HG03432 (cell line): ENCODE data around the gene POU5F2.

Experiments
- ATAC-seq: cut with Tn5 transposase; IDR thresholded peaks from one replicate; pipeline ENCODE4 v1.9.1; 2021; ENCODE audit warnings: mild to moderate bottlenecking, moderate library complexity; ENCODE audit not compliant: unreplicated experiment

The POU5F2 gene, protein sequence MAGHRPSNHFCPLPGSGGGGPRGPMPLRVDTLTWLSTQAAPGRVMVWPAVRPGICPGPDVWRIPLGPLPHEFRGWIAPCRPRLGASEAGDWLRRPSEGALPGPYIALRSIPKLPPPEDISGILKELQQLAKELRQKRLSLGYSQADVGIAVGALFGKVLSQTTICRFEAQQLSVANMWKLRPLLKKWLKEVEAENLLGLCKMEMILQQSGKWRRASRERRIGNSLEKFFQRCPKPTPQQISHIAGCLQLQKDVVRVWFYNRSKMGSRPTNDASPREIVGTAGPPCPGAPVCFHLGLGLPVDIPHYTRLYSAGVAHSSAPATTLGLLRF

DNA sequence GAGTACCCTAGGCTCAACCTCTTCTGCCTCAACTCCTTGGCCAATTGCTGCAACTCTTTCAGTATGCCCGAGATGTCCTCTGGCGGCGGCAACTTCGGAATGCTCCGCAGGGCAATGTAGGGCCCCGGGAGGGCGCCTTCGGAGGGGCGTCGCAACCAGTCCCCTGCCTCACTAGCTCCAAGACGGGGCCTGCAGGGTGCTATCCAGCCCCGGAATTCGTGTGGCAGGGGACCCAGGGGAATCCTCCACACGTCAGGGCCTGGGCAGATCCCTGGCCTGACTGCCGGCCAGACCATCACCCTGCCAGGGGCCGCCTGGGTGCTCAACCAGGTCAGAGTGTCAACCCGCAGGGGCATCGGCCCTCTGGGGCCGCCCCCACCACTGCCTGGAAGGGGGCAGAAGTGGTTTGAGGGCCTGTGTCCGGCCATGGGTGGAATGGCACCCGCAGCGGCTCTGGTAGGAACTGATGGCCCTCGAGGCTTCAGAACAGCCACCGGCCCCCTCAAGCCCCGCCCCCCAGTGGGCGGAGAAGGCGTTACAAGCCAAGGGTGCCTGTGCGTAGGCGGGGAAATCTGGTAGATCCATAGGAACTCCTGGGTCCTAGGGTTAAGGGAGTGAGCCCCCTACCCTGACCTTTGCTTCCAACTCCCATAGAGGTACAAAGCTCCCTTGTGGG lies at the start of gene POU5F2:
POU5F2 (minus strand) TSS at position 465 of the 676 bp plus-strand sequence; CDS start at position 428, 37 bp downstream.
- no peak for ATAC-seq

DNA sequence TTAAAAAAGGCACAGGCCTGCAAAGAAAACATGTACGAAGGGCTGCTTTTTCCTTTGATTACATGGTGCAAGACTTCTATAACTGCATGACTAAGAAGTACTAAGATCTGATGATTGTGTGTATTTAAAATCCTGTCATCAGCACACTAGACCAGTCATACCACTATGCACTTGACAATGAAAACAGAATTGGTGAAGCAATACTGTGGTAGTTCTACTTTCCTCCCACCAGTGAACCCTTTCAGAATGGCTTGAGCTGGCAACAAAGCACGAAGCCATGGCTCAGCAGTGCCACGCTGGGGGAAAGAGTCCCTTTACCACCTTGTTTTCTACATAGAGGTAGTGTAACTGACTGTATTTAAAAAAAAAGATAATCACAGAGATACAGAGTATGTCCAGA lies 49.0 kb upstream of the POU5F2 start:
- ATAC-seq: no peak

DNA sequence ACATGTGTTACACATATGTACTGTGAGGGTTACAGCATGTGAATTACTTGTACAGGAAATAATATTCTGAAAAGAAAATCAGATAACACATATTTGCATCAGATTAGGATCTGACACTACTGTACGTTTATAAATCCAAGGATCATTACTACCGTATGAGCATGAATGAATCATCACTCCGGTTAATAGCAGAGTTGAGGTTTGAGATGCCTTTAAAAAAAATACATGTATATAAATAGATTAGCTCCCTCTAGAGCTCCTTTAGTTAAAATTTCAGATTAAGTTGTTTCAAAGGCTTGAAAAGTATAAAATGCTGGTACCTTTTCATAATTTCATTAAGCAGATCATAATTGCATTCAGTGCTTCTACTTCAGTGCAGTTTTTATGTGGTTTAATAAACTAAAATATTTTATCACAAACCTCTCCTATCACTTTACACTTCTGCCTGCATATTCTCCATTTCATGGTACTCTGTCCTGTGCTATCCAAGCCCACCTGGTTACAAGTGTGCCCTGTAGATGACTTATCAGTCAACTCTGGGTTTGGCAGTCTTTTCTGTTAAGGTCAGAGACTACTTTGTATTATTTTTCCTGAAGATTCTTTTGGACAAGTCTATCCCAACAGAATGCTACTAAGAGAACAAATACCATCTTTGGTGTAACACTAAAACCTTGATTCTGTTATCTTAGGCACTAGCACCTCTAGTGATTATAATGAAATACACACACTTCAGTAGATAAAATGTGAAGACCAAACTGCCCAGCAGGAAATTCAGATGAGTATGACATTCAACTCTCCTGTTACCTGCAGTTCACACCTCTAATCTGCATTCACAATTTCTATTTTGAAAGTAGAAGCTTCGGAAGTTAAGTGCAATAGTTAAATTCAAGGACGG lies 48.0 kb upstream of the POU5F2 start:
- ATAC-seq: no peak

DNA sequence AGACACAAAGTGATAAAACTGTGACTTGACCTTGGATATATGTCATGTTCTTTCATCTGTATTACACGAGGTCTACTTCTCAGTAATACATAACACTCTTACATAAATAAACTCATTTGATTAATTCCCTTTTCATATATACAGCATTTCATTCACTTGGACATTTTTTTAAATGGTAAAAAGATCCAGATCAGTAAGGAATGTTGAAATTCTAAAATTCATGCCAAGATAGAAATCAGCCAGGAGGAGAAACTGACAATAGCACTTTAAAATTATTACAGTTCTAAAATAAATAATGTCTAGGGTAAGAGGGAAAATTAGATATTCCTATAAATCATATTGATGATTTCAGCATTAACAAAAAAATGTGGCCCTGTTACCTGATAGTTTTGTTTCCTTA lies 46.2 kb upstream of the POU5F2 start:
- no peak for ATAC-seq

DNA sequence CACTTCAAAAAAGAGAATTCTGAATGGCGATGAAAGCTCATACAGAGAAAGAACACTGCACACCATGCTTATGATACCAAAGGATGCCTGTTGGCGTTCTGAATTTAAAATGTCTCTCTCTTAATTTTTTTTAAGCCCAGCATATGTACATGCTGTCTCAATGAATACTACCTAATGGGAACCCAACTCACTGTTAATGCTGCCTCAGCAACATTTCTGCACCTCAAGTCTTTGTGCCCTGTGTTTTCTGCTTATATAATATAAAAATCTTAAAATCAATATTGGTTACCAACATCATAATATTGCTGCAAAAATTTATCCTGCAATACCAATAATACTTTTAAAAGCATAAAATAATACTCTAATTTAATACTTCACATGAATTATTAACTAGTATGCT lies 44.1 kb upstream of the POU5F2 start:
- no peak for ATAC-seq

DNA sequence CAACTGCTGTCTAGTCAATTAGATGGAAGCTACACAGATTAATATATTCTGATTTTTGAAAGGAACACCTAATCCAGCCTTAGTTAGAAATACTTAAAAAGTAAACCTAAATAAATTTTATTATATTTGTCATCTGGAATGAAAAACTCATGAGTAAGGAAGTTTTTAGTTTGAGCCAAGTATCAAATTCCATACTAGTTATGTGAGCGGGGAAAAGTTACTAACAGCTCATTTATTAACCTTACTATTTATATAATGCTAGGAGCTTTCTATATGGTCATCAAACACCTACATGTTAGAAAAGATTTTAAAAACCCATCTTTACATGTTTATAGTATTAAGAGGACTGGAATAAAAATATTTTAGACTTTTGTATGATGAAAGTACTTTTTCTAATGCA lies 41.6 kb upstream of the POU5F2 start:
- ATAC-seq: no peak

DNA sequence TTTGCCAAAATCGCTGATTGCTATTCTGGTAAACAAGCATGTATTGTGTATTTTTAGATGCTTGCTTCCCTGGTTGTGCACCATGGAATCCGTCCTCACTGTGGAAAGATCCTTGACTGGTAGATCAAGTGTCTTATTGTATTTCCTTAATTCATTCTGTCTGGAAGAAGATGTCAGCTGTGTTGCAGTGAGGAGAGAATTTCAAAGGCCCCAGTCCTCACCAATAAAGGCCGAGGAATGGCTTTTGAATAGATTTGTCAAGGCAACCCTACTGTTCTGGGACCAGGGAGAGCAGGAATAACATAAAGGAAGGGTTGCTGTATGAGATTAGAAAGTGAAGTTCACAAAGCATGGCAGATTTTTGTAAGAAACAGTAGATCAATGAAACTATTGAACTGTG lies 36.2 kb upstream of the POU5F2 start:
- ATAC-seq: no peak

DNA sequence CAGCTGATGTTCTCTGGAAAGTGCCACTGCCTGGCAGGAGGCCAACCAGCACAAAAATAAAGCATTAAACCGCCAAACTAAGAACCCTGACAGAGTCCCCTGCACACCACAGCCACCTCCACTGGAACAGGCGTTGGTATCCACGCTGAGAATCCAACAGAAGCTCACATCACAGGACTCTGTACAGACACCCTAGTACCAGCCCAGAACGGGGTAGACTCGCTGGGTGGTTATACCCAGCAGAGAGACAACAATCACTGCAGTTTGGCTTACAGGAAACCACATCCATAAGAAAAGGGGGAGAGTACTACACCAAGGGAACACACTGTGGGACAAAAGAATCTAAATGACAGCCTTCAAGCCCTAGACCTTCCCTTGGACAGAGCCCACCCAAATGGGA lies 15.0 kb upstream of the POU5F2 start:
- ATAC-seq: no peak

DNA sequence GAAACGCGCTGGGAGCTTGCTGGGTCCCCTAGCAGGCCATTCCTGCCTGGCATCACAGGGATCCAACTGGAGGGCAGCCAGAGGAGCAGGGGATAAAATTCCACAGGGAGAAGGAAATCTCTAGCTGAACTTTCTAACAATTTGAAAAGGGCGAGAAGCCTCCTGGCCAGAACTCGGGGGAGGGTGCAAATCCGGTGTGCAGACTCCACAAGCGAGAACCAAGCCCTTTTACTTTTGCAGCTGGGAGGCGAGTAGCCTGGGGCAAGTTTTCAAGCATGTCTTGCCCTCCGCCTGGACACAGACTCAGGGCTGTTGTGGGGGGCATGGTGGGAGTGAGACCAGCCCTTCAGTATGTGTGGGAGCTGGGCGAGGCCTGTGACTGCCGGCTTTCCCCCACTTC lies 14.3 kb upstream of the POU5F2 start:
- no peak for ATAC-seq

DNA sequence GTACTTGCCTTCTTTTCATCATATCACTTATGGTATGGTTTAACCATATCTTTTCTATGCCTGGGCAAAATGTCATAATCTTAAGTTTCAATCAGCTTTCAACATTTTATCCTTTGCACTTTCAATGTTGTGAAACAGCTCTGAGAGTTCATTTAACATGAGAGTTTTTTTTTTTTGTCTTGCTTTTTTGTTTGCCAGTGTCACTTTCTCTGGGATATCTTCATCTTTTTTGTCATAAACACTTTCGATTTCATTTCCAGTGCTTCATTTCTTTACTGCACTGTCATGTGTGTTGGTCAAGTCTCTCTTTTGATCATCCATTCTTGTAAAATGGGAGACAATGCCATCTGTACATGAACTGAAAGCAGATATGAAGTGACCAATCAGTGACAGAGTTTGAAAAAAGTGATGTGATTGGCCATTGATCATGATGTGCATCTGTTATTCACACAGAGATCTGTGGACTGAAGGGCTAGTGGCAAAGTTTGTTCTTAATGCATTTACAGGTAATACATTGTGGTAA lies 7.5 kb upstream of the POU5F2 start:
- ATAC-seq: no peak

DNA sequence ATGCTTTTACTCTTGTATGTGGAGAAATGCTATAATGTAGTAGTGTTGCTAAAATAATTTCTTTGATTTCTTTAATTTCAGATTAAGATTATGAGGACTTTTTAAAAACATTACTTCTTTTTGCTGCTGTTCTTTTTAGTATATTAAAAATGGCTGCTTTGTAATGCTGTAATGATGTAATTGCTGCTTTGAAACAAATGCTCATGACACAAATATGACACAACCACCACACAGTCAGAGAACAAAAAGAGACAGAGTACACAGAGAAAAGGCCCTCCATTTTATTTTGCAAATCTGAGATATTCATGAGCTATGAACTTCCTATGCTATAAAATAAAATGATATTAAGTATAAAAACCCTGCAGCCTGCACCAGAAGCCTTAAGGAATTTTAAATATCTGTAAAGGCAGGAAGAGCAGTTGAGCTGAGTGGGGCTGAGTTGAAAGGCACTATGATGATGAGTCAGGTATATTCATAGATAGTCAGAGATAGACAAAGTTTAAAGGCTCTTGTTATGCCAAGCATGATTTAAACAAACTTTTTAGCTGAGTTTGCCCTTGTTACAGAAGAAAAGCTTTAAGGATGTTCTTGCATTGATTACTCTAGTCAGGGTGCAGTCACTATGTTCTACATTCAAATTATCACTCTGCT lies 5.1 kb upstream of the POU5F2 start:
- no peak for ATAC-seq

DNA sequence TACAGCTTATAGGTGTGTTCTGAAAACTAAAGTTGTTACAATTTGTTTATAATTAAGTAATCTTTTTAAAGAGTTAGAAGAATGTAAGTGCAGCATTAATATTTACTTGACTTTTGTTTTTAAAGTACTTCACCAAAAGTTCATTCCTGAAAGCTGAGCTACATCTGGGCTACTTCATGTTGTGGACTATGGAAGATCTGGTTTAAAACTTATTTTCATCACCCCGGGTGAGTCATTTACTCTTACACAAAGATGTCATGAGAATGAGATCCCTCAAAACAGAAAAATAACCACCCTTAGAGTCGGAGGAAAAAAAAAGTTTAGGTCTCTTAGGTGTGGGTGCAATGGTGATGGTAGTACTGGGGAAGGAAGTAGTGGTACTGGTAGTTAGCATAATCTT lies 5.1 kb downstream of the POU5F2 start:
- ATAC-seq: no peak

DNA sequence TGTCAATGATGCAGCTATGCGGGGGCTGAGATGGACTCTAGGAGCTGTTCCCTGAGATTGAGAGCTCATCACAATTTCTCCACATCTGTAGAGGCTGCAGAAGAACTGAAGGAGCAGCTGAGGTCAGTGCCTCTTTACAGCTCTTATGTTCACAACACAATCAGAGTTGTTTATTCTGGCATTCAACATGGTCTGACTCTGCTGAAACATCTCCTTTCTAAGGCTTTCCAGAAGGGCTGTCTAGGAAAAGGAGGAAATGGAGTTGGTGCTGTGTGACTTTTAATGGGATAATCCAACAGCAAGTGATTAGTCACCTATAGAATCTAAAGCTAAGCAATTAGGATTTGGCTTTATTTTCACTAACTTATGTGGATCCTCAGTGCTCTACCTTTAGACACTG lies 6.0 kb downstream of the POU5F2 start:
- ATAC-seq: no peak

DNA sequence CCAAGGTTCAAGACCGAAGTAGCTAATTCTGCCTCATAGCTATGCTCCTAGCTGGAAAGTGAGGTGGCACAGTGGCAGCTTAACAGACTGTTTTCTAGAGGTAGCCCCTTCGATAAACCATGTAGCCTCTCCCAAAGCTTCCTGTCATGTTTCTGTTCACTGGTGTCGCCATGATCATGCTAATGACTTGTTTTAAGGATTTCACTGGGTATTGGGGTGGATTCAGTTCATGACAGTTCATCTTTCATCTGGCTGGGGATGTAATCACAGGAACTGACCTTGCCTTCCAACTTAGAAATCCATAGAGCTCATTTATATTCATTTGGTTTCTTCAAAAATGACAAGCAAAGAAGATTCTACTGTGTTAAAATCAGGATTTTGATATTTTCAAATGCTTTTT lies 9.4 kb downstream of the POU5F2 start:
- no peak for ATAC-seq

DNA sequence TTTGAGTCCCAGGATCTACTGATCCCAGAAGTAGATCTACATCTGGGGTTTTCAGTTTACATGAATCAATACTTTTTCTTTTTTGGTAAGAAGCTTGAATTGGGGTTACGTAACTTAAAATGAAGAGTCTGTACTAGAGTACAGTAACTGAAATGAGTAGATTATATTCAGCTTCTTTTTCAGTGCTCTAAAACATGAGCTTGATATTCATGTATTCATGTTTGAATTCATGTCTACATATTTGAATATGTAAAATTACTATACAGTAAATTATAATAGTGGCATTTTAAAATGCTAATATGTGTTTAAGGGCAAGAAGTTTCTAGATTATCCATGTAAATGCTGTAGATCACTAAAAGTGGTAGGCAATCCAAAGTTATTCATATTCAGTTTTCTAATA lies 14.8 kb downstream of the POU5F2 start:
- no peak for ATAC-seq

DNA sequence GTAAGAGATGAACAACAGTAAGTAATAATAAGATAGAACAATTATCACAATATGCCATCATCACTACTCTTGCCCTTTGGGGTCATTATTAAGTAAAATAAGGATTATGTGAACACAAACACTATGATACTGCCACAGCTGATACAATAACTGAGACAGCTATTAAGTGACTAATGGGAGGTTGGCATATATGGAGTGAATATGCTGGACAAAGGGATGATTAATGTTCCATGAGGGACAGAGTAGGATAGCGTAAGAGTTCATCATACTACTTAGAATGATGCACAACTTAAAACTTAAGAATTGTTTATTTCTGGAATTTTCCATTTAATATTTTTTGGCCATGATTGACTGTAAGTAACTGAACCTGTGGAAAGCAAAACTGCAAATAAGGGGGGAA lies 16.6 kb downstream of the POU5F2 start:
- no peak for ATAC-seq

DNA sequence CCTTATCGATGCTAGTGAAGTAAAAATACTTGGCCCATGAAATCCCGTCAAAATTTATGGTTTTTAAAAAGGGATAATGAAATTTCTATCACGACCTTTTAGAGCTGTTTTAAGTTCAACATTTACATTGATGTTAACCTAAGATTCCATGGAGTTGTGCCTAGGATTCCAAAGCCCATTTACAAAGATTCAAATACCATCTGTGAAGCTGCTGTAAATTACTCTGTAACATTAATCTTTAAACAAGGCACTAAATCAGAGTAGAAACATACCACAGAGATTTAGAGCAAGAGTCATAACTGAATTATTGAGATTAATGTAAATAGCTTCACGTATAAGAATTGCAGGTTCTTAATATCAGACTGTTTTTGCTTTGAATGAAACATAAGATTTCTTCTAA lies 17.7 kb downstream of the POU5F2 start:
- ATAC-seq: no peak

DNA sequence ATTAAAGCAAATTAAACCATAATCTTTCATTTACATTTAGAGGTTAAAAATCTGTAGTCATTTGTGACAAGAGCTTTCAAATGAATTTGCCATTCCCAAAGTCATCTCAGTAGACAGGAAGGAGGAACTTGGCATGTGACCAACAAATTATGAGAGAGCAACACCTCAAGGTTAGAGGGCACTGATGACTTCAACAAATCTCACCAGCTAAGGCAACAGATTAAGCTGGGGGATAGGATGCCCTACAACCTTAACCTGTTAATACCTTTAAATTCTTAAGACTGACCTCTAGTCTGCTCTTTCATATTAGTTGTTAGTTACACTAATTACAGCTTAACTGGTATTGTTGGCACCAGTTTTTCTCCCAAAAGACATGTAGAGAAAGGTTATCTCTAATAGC lies 18.4 kb downstream of the POU5F2 start:
- ATAC-seq: no peak

DNA sequence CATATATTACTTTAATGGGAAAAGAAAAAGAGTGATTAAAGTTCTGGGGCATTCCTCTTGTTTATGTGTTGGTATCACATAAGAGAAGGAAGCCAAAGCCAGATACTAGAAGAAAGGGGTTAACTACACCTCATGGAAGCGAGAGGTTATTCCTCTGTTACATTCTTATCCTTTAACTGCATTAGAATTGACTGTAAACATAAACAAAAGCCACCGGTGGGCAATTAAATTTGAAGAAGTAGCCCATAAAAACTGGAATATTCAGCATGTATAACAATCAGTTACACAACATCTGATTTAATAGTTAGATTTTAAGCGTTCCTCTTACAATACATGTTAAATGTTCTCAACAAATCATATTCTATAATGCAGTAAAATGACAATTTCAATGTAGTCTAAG lies 18.8 kb downstream of the POU5F2 start:
- ATAC-seq: no peak

DNA sequence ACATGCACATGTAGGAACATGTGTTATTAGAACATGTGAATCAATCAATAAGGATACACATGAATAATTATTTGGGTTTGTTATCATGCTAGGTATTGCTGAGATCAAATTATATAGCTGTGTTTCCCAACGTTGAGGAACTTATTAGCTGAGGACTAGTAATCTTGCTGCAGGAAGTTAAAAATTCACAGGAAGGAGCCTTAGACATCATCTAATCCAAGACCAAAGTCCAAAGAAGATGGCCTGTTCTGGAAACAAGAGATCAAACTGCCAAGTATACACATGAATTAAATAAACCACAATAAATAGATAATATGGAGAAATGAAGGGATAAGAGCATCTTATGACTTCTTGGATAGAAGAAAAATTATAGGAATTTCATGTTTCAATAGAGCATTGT lies 19.9 kb downstream of the POU5F2 start:
- ATAC-seq: no peak

DNA sequence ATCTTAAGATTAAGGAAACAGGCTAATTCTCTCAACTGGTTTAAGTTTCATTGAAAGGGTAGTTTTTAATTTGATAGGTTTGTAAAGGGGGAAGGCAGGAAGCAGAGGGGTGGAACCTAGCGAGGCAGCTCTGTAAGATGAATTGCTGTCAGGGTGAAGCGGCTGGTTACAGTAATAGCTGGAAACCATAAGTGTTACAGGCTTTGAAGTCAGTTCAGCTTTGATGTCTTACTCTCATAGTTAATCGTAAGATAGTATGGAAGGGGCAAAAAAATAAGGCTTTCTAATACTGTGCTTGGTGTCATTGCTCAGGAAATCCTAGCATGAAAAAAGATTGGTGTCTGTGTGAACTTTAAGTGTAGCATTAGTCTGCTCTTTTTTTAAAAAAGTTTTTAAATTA lies 20.3 kb downstream of the POU5F2 start:
- ATAC-seq: no peak
